ENCODE results near the gene GALNT17.

GALNT17 gene

DNA sequence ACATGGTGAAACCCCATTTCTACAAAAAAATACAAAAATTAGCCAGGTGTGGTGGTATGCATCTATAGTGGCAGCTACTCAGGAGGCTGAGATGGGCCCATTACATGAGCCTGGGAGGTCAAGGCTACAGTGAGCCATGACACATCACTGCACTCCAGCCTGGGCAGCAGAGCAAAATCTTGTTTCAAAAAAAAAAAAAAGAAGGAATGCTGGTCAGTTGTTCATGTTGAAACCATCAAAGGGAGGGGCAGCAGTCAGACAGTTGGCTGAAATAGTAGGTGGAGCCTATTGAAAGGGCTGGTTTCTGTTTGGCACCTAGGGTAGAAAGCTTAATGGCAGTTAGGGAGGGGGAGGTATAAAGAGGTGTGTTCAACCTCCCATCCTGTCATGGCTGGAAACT lies 323.0 kb downstream of the GALNT17 start (continued):
- TF ChIP-seq, protein P1, sequence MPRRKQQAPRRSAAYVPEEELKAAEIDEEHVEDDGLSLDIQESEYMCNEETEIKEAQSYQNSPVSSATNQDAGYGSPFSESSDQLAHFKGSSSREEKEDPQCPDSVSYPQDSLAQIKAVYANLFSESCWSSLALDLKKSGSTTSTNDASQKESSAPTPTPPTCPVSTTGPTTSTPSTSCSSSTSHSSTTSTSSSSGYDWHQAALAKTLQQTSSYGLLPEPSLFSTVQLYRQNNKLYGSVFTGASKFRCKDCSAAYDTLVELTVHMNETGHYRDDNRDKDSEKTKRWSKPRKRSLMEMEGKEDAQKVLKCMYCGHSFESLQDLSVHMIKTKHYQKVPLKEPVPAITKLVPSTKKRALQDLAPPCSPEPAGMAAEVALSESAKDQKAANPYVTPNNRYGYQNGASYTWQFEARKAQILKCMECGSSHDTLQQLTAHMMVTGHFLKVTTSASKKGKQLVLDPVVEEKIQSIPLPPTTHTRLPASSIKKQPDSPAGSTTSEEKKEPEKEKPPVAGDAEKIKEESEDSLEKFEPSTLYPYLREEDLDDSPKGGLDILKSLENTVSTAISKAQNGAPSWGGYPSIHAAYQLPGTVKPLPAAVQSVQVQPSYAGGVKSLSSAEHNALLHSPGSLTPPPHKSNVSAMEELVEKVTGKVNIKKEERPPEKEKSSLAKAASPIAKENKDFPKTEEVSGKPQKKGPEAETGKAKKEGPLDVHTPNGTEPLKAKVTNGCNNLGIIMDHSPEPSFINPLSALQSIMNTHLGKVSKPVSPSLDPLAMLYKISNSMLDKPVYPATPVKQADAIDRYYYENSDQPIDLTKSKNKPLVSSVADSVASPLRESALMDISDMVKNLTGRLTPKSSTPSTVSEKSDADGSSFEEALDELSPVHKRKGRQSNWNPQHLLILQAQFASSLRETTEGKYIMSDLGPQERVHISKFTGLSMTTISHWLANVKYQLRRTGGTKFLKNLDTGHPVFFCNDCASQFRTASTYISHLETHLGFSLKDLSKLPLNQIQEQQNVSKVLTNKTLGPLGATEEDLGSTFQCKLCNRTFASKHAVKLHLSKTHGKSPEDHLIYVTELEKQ (tag by site-specific recombination; IDR thresholded peaks at IDR 0.05; ENCODE audit: borderline replicate concordance): no peak
- no peak for TF ChIP-seq BCL11B (tag by site-specific recombination; IDR thresholded peaks at IDR 0.05; ENCODE audit: low read depth)
- TF ChIP-seq ZIC2 (tag by site-specific recombination; IDR thresholded peaks at IDR 0.05): no peak

- H3K9me3 ChIP-seq (ENCODE audit: control insufficient read depth, insufficient read depth, low read depth, low read length): no peaks in the 10 kb centered on the region
- H3K36me3 ChIP-seq (ENCODE audit: control insufficient read depth in 2 of 2, insufficient read depth in 1 of 2, low read length in 2 of 2): no peaks in the 10 kb centered on the region
- H3K27ac ChIP-seq (ENCODE audit: extremely low read depth, low read depth, low read length): no peak overlapping the region
- no peak overlapping the region for H3K4me3 ChIP-seq (ENCODE audit: low read depth, low read length)
- no peak for TF ChIP-seq ZNF629 (tag by site-specific recombination; IDR thresholded peaks at IDR 0.05)
- TF ChIP-seq ZNF169 (tag by site-specific recombination; IDR thresholded peaks at IDR 0.05): no peak
- no peak for TF ChIP-seq ZBTB49 (tag by site-specific recombination; IDR thresholded peaks at IDR 0.05; ENCODE audit: low read depth)
- TF ChIP-seq HOXC10 (CRISPR knock-in tag; IDR thresholded peaks at IDR 0.05): no peak
- H3K4me1 ChIP-seq (ENCODE audit: control insufficient read depth, insufficient read depth, low read length): no peaks in the 10 kb centered on the region
- ChIA-PET POLR2A (no interaction called here), CTCF (no interaction called here)
These were observed 325.1 kb downstream of the GALNT17 start for GRCh38 chr7:71457021-71457420.

- Histone ChIP-seq H3K4me1 (ENCODE audit: control insufficient read depth, insufficient read depth, low read length) (no peaks in the 10 kb centered on the region), H3K27ac (ENCODE audit: extremely low read depth, low read depth, low read length) (no peak overlapping the region), H3K4me3 (ENCODE audit: low read depth, low read length) (no peak overlapping the region), H3K9me3 (ENCODE audit: control insufficient read depth, insufficient read depth, low read depth, low read length) (no peaks in the 10 kb centered on the region), H3K36me3 (ENCODE audit: control insufficient read depth in 2 of 2, insufficient read depth in 1 of 2, low read length in 2 of 2) (no peaks in the 10 kb centered on the region)
- TF ChIP-seq, protein P2, sequence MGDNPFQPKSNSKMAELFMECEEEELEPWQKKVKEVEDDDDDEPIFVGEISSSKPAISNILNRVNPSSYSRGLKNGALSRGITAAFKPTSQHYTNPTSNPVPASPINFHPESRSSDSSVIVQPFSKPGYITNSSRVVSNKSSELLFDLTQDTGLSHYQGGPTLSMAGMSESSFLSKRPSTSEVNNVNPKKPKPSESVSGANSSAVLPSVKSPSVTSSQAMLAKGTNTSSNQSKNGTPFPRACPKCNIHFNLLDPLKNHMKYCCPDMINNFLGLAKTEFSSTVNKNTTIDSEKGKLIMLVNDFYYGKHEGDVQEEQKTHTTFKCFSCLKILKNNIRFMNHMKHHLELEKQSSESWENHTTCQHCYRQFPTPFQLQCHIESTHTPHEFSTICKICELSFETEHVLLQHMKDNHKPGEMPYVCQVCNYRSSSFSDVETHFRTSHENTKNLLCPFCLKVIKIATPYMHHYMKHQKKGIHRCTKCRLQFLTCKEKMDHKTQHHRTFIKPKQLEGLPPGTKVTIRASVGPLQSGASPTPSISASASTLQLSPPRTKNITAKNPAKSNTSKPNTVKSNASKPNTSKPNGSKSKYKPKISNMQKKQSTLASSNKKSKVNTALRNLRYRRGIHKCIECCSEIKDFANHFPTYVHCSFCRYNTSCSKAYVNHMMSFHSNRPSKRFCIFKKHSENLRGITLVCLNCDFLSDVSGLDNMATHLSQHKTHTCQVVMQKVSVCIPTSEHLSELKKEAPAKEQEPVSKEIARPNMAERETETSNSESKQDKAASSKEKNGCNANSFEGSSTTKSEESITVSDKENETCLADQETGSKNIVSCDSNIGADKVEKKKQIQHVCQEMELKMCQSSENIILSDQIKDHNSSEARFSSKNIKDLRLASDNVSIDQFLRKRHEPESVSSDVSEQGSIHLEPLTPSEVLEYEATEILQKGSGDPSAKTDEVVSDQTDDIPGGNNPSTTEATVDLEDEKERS (tag by site-specific recombination; IDR thresholded peaks at IDR 0.05): no peak
- POLR2A ChIA-PET: no interaction called here
- CTCF ChIA-PET: no interaction called here
These were observed 326.1 kb downstream of the GALNT17 start for GRCh38 chr7:71457846-71458590.

DNA sequence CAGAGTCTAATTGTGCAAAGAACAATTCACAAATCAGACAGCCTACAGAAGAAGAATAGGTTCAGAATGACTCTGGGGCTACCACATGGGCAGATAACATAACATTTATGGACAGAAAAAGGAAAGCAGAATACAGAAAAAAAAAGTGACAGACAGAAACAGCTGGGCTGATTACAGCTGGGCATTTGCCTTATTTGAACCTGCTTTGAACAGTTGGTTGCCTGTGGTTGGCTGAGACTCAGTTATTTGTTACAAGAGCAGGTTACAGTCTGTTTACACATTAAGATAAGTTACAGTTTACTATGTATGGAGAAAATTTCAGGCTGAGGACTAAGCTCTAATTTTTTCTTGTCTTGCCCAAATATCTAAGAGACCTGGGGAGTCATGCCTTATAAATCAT lies 327.2 kb downstream of the GALNT17 start:
- H3K36me3 ChIP-seq (ENCODE audit: control insufficient read depth in 2 of 2, insufficient read depth in 1 of 2, low read length in 2 of 2): no peaks in the 10 kb centered on the region
- no peaks in the 10 kb centered on the region for H3K9me3 ChIP-seq (ENCODE audit: control insufficient read depth, insufficient read depth, low read depth, low read length)
- CTCF ChIA-PET: no interaction called here
- no peak overlapping the region for H3K4me3 ChIP-seq (ENCODE audit: low read depth, low read length)
- no peak for TF ChIP-seq ZNF624 (tag by site-specific recombination; IDR thresholded peaks at IDR 0.05)
- no peak for TF ChIP-seq ZSCAN23 (tag by site-specific recombination; IDR thresholded peaks at IDR 0.05)
- TF ChIP-seq KLF16 (tag by site-specific recombination; IDR thresholded peaks at IDR 0.05): no peak
- TF ChIP-seq, protein P3, sequence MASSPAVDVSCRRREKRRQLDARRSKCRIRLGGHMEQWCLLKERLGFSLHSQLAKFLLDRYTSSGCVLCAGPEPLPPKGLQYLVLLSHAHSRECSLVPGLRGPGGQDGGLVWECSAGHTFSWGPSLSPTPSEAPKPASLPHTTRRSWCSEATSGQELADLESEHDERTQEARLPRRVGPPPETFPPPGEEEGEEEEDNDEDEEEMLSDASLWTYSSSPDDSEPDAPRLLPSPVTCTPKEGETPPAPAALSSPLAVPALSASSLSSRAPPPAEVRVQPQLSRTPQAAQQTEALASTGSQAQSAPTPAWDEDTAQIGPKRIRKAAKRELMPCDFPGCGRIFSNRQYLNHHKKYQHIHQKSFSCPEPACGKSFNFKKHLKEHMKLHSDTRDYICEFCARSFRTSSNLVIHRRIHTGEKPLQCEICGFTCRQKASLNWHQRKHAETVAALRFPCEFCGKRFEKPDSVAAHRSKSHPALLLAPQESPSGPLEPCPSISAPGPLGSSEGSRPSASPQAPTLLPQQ (tag by site-specific recombination; IDR thresholded peaks at IDR 0.05): no peak
- TF ChIP-seq, protein P4, sequence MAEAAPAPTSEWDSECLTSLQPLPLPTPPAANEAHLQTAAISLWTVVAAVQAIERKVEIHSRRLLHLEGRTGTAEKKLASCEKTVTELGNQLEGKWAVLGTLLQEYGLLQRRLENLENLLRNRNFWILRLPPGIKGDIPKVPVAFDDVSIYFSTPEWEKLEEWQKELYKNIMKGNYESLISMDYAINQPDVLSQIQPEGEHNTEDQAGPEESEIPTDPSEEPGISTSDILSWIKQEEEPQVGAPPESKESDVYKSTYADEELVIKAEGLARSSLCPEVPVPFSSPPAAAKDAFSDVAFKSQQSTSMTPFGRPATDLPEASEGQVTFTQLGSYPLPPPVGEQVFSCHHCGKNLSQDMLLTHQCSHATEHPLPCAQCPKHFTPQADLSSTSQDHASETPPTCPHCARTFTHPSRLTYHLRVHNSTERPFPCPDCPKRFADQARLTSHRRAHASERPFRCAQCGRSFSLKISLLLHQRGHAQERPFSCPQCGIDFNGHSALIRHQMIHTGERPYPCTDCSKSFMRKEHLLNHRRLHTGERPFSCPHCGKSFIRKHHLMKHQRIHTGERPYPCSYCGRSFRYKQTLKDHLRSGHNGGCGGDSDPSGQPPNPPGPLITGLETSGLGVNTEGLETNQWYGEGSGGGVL (tag by site-specific recombination; IDR thresholded peaks at IDR 0.05): no peak
- no peak for TF ChIP-seq ZNF670 (tag by site-specific recombination; IDR thresholded peaks at IDR 0.05; ENCODE audit: low read depth)
- TF ChIP-seq OSR2 (tag by site-specific recombination; IDR thresholded peaks at IDR 0.05): no peak
- no peak overlapping the region for H3K27ac ChIP-seq (ENCODE audit: extremely low read depth, low read depth, low read length)
- POLR2A ChIA-PET: no interaction called here
- no peaks in the 10 kb centered on the region for H3K4me1 ChIP-seq (ENCODE audit: control insufficient read depth, insufficient read depth, low read length)

All from HEK293 (cell line).